Neuronal stem cell (in vitro differentiated cells): ENCODE results near the gene MICAL2.
A peak's percentile ranks its signal among the peaks of the same experiment; 100 is the strongest.

Experiments used
- DNase-seq: peaks from one replicate; pipeline ENCODE4 v3.0.0-alpha.2; 2013; ENCODE audit warnings: low spot score
- H2AFZ ChIP-seq: one replicate; pipeline ENCODE4 v1.6.1; 2013; ENCODE audit warnings: mild to moderate bottlenecking, low read length, inconsistent platforms
- H2AK5ac ChIP-seq: 2 replicates; pipeline ENCODE4 v1.6.1; 2013; ENCODE audit warnings: low read depth, mild to moderate bottlenecking, inconsistent platforms, low read length, moderate library complexity, mixed read lengths
- H2BK120ac ChIP-seq: 2 replicates; pipeline ENCODE4 v1.6.1; 2013; ENCODE audit warnings: low read depth, mild to moderate bottlenecking, inconsistent platforms, low read length, moderate library complexity, mixed read lengths
- H2BK12ac ChIP-seq: one replicate; pipeline ENCODE4 v1.6.1; 2013; ENCODE audit warnings: low read length, inconsistent platforms
- H2BK15ac ChIP-seq: 2 replicates; pipeline ENCODE4 v1.6.1; 2013; ENCODE audit warnings: mild to moderate bottlenecking, low read length, inconsistent platforms, mixed read lengths
- H2BK5ac ChIP-seq: one replicate; pipeline ENCODE4 v1.6.1; 2013; ENCODE audit warnings: inconsistent platforms, mild to moderate bottlenecking, low read length, moderate library complexity
- H3K14ac ChIP-seq: one replicate; pipeline ENCODE4 v1.6.1; 2013; ENCODE audit warnings: low read length, inconsistent platforms
- H3K18ac ChIP-seq: 2 replicates; pipeline ENCODE4 v1.6.1; 2013; ENCODE audit warnings: low read length, inconsistent platforms
- H3K23ac ChIP-seq: 2 replicates; pipeline ENCODE4 v1.6.1; 2013; ENCODE audit warnings: low read depth, mild to moderate bottlenecking, mixed read lengths, low read length, inconsistent platforms; ENCODE audit not compliant: poor library complexity
- H3K27ac ChIP-seq: replicated peaks from 3 replicates; pipeline ENCODE4 v1.5.1; 2013; ENCODE audit warnings: low read length, inconsistent platforms
- H3K27me3 ChIP-seq, 3 experiments: 2 replicates each; pipeline ENCODE4 v1.6.1; 2013; ENCODE audit warnings: low read length in 3 of 3, mild to moderate bottlenecking in 2 of 3, inconsistent platforms in 1 of 3, low read depth in 1 of 3, mixed read lengths in 1 of 3, moderate library complexity in 1 of 3; ENCODE audit not compliant: control insufficient read depth in 3 of 3, insufficient read depth in 3 of 3
- H3K36me3 ChIP-seq, 2 donors: replicated peaks in 1 of 2; 2 replicates each; pipeline ENCODE4 v1.6.1; 2013; ENCODE audit warnings: low read length in 2 of 2; ENCODE audit not compliant: control insufficient read depth in 2 of 2, insufficient read depth in 2 of 2
- H3K4ac ChIP-seq: 2 replicates; pipeline ENCODE4 v1.6.1; 2013; ENCODE audit warnings: inconsistent platforms, mild to moderate bottlenecking, low read length, moderate library complexity
- H3K4me1 ChIP-seq, 2 donors: 1 replicate in 1 of 2; 2 replicates in 1 of 2; pipeline ENCODE4 v1.6.1; 2013; ENCODE audit warnings: low read length in 2 of 2, low read depth in 1 of 2; ENCODE audit not compliant: control insufficient read depth in 2 of 2, insufficient read depth in 1 of 2
- H3K4me2 ChIP-seq: one replicate; pipeline ENCODE4 v1.6.1; 2013; ENCODE audit warnings: mild to moderate bottlenecking, low read length, inconsistent platforms; ENCODE audit not compliant: insufficient read depth, poor library complexity, severe bottlenecking
- H3K4me3 ChIP-seq, 2 donors: 2 replicates each; pipeline ENCODE4 v1.5.1; 2013; ENCODE audit warnings: low read length in 2 of 2, mild to moderate bottlenecking in 2 of 2, inconsistent platforms in 1 of 2, moderate library complexity in 1 of 2
- H3K79me1 ChIP-seq: one replicate; pipeline ENCODE4 v1.6.1; 2013; ENCODE audit warnings: low read depth, mild to moderate bottlenecking, inconsistent platforms, low read length, moderate library complexity
- H3K9ac ChIP-seq: one replicate; pipeline ENCODE4 v1.6.1; 2013; ENCODE audit warnings: mild to moderate bottlenecking, low read depth, low read length, inconsistent platforms; ENCODE audit not compliant: poor library complexity
- H3K9me3 ChIP-seq, 2 donors: replicated peaks in 1 of 2; 2 replicates each; pipeline versions ENCODE3 to v1.6.1; 2013; ENCODE audit warnings: low read length in 2 of 2, mild to moderate bottlenecking in 2 of 2, inconsistent platforms in 1 of 2, low read depth in 1 of 2, mixed read lengths in 1 of 2, moderate library complexity in 1 of 2; ENCODE audit not compliant: control insufficient read depth in 2 of 2, insufficient read depth in 1 of 2
- H4K8ac ChIP-seq: one replicate; pipeline ENCODE4 v1.6.1; 2013; ENCODE audit warnings: low read depth, mild to moderate bottlenecking, inconsistent platforms, low read length, moderate library complexity
- H4K91ac ChIP-seq: one replicate; pipeline ENCODE4 v1.6.1; 2013; ENCODE audit warnings: low read length, low read depth, mild to moderate bottlenecking, inconsistent platforms; ENCODE audit not compliant: poor library complexity
- WGBS, 2 donors: extraction: QIAGEN DNeasy Blood & Tissue Kit; methylation state at CpG; one replicate each; pipeline ENCODE4 v1.1.7; 2013; ENCODE audit warnings: missing lambda C conversion rate in 2 of 2, mixed read lengths in 1 of 2; ENCODE audit not compliant: insufficient read length in 2 of 2, insufficient replicate concordance in 1 of 2; ENCODE audit errors: extremely low coverage in 2 of 2; 5-methylcytosine and 5-hydroxymethylcytosine counted together

Gene MICAL2

DNA sequence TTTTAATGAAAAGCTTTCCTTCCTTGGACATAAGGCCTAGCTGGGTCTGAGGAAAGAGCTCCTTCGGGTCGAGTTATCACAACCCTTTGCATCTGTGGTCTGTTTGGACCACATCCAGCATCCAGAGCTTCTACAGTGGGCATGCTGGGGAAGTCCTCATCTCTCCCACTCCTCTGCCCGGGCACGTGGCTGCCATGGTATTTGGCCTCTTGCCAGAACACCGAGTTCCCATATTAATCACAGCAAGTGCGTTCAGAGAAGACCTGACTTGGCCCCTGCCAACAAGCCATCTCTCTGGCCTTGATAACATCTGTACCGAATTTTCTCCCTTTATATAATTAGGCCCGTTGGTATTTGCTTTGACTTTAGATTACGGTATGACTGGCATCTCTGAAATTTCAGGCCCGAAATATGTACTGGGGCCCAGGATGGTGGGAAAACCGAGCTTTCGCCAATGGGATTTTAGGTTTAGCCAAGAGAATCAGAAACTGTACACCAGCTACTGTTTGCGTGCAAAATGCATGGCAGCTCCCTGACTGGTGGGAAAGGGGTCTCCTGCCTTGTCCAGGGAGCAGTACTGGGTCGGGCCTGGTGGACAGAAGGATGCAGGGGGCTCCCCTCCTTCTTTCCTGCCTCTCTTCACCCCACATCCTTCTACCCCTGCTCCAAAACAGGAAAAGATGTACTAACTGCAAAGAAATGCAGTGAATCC is 90.0 kb downstream of the MICAL2 start:
- Histone ChIP-seq H4K91ac (no peak overlapping the region), H3K9me3 (no peaks in the 10 kb centered on the region), H3K4me3 (no peak overlapping the region), H3K27ac (no peak overlapping the region), H2AFZ (peak overlapping the region; percentile 0), H3K4me1 (peaks cover 0 to 3% of the 10 kb centered on the region in 2 donors), H3K9ac (no peak overlapping the region), H3K4me2 (no peak overlapping the region), H2BK15ac (no peak overlapping the region), H3K36me3 (no peaks in the 10 kb centered on the region), H2BK12ac (no peak overlapping the region), H2BK120ac (no peak overlapping the region), H4K8ac (no peak overlapping the region), H3K27me3 (no peaks in the 10 kb centered on the region), H3K79me1 (no peaks in the 10 kb centered on the region), H2BK5ac (no peak overlapping the region), H2AK5ac (no peak overlapping the region), H3K4ac (no peak overlapping the region), H3K18ac (no peak overlapping the region), H3K14ac (no peak overlapping the region), H3K23ac (no peak overlapping the region)
- WGBS, 2 donors = no CpG with 5 or more reads among the region's 14 CpGs
- DNase-seq = no peak

DNA sequence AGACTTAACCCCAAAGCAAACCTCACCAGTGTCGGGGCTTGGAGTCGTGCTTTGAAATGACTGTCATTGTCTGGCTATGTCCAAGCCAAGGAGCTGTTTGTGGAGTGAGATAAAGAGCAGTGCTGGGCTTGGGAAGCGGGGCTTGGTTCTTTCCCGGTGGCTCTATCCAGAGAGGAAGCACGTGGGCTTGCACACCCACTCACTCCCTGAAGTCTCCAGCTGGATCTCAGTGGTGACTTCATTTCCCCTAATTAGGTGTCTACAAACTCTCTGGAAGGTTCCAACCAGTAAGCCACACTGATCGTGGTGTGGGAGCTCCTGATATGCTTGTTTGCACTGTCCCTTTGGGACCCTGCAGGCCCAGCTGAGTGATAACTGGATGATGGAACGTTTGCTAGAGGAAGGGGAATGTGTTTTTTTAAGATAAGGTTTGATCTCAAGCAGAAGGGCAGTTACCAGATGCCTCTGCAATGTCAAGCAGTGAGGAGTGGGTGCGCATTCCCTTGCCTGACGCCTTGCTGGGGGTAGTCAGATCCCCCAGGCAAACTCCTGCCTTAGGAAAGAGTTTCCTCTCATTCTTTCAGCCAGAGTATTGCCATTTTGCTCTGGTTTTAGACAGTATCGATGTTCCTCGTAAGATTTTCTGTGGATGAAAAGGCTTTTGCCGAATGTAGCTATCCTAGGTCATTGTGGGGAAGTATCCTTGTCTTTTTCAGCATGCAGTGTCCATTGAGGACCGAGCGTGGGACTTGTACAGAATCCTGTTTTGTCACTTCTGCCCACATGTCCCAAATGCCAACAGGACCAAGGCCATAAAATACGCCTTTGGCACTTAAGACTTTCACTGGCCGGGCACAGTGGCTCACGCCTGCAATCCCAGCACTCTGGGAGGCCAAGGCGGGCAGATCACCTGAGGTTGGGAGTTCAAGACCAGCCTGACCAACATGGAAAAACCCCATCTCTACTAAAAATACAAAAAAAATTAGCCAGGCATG is 90.9 kb downstream of the MICAL2 start:
- Histone ChIP-seq H3K36me3 (no peaks in the 10 kb centered on the region), H4K8ac (no peak overlapping the region), H2AFZ (peak overlapping the region; percentile 0), H3K27ac (no peak overlapping the region), H2BK5ac (no peak overlapping the region), H3K4ac (no peak overlapping the region), H3K27me3 (no peaks in the 10 kb centered on the region), H3K9me3 (no peaks in the 10 kb centered on the region), H3K14ac (no peak overlapping the region), H3K4me2 (no peak overlapping the region), H2BK120ac (no peak overlapping the region), H2BK12ac (no peak overlapping the region), H4K91ac (no peak overlapping the region), H3K9ac (no peak overlapping the region), H3K18ac (no peak overlapping the region), H2BK15ac (no peak overlapping the region), H3K23ac (no peak overlapping the region), H3K4me3 (no peak overlapping the region), H3K4me1 (peaks cover 0 to 3% of the 10 kb centered on the region in 2 donors), H3K79me1 (no peaks in the 10 kb centered on the region), H2AK5ac (no peak overlapping the region)
- WGBS, 2 donors = no CpG with 5 or more reads among the region's 18 CpGs
- no peak for DNase-seq

DNA sequence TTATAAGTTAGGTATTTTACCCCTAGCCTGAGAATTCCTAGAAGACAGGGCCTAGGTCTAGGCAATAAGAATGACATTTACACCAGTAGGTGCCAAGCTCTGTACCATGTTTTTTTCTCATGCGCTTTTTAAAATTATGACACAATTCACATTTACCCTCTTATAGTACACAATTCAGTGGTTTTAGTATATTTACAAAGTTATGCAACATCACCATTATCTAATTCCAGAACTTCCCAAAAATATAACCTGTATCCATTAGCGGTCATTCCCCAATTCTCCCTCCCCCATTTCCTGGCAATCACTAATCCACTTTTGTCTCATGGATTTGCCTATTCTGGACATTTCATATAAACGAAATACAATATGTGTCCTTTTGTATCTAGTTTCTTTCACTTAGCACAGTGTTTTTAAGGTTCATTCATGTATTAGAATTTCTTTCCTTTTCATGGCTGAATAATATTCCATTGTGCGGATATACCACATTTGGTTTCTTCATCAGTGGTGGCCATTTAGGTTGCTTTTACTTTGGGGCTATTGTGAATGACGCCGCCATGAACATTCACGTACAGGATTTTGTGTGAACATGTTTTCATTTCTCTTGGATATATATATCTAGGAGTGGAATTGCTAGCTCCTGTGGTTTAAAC is 92.4 kb downstream of the MICAL2 start:
- DNase-seq = no peak
- Histone ChIP-seq H3K18ac (no peak overlapping the region), H3K4me2 (no peak overlapping the region), H3K23ac (no peak overlapping the region), H3K4me1 (peaks cover 0 to 3% of the 10 kb centered on the region in 2 donors), H2BK5ac (no peak overlapping the region), H2AK5ac (no peak overlapping the region), H3K79me1 (no peaks in the 10 kb centered on the region), H2BK12ac (no peak overlapping the region), H3K4ac (no peak overlapping the region), H3K36me3 (no peaks in the 10 kb centered on the region), H3K27ac (no peak overlapping the region), H3K27me3 (no peaks in the 10 kb centered on the region), H3K9ac (no peak overlapping the region), H2BK15ac (no peak overlapping the region), H3K9me3 (no peaks in the 10 kb centered on the region), H4K8ac (no peak overlapping the region), H2BK120ac (no peak overlapping the region), H3K14ac (no peak overlapping the region), H2AFZ (no peak overlapping the region), H4K91ac (no peak overlapping the region), H3K4me3 (no peak overlapping the region)
- no CpG with 5 or more reads among the region's 7 CpGs for WGBS, 2 donors

DNA sequence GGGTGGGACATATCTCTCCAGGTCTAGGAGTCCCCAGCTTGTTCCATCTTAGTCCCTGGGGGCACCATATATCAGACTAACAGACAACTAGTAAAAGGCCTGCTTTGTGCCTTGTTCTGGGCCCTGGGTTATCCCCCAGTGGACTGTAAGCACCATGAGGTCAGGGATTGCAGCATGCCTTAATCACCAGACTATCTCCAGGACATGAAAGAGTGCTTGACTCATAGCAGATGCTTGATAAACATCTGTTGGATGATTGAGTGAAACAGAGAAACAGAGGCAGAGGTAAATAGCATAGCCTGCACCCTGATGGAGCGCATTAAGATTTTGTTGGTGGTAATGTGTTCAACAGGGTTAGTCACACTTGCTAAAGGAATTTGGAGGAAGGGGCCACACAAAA is 94.1 kb downstream of the MICAL2 start:
- H2BK5ac ChIP-seq = no peak overlapping the region
- no peak for DNase-seq
- H2BK15ac ChIP-seq = no peak overlapping the region
- no peak overlapping the region for H3K23ac ChIP-seq
- H3K18ac ChIP-seq = no peak overlapping the region
- H2AFZ ChIP-seq = no peak overlapping the region
- H3K4ac ChIP-seq = no peak overlapping the region
- H2BK12ac ChIP-seq = no peak overlapping the region
- no peak overlapping the region for H3K4me2 ChIP-seq
- no peaks in the 10 kb centered on the region for H3K9me3 ChIP-seq
- H3K4me1 ChIP-seq = no peaks in the 10 kb centered on the region
- no peak overlapping the region for H3K14ac ChIP-seq
- no peak overlapping the region for H4K91ac ChIP-seq
- H2BK120ac ChIP-seq = no peak overlapping the region
- H3K36me3 ChIP-seq = no peaks in the 10 kb centered on the region
- no CpG with 5 or more reads among the region's 1 CpG for WGBS, 2 donors
- no peaks in the 10 kb centered on the region for H3K27me3 ChIP-seq
- no peak overlapping the region for H4K8ac ChIP-seq
- H3K79me1 ChIP-seq = no peaks in the 10 kb centered on the region
- no peak overlapping the region for H3K4me3 ChIP-seq
- no peak overlapping the region for H3K27ac ChIP-seq
- H3K9ac ChIP-seq = no peak overlapping the region
- H2AK5ac ChIP-seq = no peak overlapping the region
